ENCODE data around the gene PIK3C2G. TPM values are rescaled to one million over a fixed set of nuclear protein-coding genes. Genes with fewer than 3 reads are reported as not detected.

The PIK3C2G gene, protein sequence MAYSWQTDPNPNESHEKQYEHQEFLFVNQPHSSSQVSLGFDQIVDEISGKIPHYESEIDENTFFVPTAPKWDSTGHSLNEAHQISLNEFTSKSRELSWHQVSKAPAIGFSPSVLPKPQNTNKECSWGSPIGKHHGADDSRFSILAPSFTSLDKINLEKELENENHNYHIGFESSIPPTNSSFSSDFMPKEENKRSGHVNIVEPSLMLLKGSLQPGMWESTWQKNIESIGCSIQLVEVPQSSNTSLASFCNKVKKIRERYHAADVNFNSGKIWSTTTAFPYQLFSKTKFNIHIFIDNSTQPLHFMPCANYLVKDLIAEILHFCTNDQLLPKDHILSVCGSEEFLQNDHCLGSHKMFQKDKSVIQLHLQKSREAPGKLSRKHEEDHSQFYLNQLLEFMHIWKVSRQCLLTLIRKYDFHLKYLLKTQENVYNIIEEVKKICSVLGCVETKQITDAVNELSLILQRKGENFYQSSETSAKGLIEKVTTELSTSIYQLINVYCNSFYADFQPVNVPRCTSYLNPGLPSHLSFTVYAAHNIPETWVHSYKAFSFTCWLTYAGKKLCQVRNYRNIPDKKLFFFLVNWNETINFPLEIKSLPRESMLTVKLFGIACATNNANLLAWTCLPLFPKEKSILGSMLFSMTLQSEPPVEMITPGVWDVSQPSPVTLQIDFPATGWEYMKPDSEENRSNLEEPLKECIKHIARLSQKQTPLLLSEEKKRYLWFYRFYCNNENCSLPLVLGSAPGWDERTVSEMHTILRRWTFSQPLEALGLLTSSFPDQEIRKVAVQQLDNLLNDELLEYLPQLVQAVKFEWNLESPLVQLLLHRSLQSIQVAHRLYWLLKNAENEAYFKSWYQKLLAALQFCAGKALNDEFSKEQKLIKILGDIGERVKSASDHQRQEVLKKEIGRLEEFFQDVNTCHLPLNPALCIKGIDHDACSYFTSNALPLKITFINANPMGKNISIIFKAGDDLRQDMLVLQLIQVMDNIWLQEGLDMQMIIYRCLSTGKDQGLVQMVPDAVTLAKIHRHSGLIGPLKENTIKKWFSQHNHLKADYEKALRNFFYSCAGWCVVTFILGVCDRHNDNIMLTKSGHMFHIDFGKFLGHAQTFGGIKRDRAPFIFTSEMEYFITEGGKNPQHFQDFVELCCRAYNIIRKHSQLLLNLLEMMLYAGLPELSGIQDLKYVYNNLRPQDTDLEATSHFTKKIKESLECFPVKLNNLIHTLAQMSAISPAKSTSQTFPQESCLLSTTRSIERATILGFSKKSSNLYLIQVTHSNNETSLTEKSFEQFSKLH (N-terminal part only)
- 5.8 TPM for total RNA-seq
- polyA plus RNA-seq (ENCODE audit: insufficient read depth, low read depth, low replicate concordance), result 4.4 TPM
- long read RNA-seq, donor 1, result 0 reads
- long read RNA-seq, donor 2, result 0 reads
- long read RNA-seq, donor 3, result 0 reads
- long read RNA-seq, donor 4, result 0 reads
- long read RNA-seq, donor 5, result 0 reads
- long read RNA-seq, donor 6, result 0 reads
- long read RNA-seq, donor 7, partial matches to known transcripts, result 1 of 2 reads
- long read RNA-seq, donor 7, other reads (novel, unspliced or antisense), result 1 of 2 reads
- long read RNA-seq, donor 8, result 0 reads
- long read RNA-seq, donor 9, result 0 reads
- long read RNA-seq, donor 10, result 0 reads

DNA sequence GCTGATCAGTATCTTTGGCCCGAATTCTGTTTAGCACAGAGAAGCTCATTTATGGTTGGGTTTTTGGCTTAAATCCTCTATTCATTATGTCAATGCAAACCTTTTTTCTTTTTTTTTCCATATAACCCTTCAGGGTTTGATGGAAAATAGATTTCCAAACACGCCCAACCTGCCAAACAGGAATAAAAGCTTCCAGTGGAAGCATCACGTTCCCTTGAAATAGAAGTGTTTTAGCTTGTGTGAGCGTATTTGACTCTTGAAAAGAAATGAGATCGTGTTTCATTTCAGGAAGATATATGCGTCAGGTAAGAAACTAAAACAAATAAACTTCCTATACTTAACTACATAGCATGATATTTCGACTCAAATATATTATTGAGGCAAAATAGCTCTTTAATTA is at the start of gene PIK3C2G:
Gene PIK3C2G, plus strand, starts transcription at position 246 of the 400 bp plus-strand sequence. CDS start 20,564 bp downstream, outside the sequence.
- Histone ChIP-seq H3K4me1 (ENCODE audit: control insufficient read depth in 2 of 3, insufficient read depth in 2 of 3, low read depth in 1 of 3, low read length in 3 of 3) (no peaks in the 10 kb centered on the region), H3K36me3 (ENCODE audit: control insufficient read depth in 2 of 3, insufficient read depth in 3 of 3, low read length in 3 of 3) (no peaks in the 10 kb centered on the region), H3K9me3 (ENCODE audit: control insufficient read depth in 2 of 3, insufficient read depth in 1 of 3, low read length in 3 of 3) (no peaks in the 10 kb centered on the region), H3K27me3 (ENCODE audit: control insufficient read depth, insufficient read depth, low read length) (no peaks in the 10 kb centered on the region), H3K27ac (ENCODE audit: low read depth in 2 of 2, low read length in 2 of 2) (peak within 1 kb of the TSS in 1 of 2 donors; percentile 72), H3K4me3 (ENCODE audit: low read length in 3 of 3) (peak within 1 kb of the TSS in 2 of 3 donors; percentile 8 to 47), H3K9ac (ENCODE audit: low read length in 3 of 3) (peak within 1 kb of the TSS in 2 of 3 donors; percentile 6 to 10)
- TF ChIP-seq, protein P1, sequence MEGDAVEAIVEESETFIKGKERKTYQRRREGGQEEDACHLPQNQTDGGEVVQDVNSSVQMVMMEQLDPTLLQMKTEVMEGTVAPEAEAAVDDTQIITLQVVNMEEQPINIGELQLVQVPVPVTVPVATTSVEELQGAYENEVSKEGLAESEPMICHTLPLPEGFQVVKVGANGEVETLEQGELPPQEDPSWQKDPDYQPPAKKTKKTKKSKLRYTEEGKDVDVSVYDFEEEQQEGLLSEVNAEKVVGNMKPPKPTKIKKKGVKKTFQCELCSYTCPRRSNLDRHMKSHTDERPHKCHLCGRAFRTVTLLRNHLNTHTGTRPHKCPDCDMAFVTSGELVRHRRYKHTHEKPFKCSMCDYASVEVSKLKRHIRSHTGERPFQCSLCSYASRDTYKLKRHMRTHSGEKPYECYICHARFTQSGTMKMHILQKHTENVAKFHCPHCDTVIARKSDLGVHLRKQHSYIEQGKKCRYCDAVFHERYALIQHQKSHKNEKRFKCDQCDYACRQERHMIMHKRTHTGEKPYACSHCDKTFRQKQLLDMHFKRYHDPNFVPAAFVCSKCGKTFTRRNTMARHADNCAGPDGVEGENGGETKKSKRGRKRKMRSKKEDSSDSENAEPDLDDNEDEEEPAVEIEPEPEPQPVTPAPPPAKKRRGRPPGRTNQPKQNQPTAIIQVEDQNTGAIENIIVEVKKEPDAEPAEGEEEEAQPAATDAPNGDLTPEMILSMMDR (IDR thresholded peaks at IDR 0.05; ENCODE audit: borderline replicate concordance, extremely low read depth, insufficient read depth), result no peak
- DNase-seq, result peak in 2 of 5 donors; percentile 63
- no peak for FAIRE-seq
- intact Hi-C loops (cut with DNase I), result no loop called here

DNA sequence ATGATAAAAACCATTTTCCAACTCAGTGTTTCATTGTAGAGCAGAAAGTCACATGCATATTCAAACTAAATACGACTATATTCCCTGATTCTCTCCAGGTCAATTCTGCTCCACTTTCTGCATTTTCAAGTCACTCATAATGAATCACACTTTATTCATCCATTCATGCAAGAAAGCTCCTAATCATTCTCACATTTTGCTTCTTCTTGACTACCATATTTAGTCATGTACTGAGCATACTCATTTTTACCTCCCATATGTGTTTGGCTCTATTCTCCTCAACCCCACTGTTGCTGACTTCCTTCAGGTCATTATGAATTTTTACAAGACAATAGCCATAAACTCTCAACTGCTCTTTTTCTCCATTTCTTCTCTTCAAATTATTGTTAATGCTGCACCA is 43.4 kb upstream of the PIK3C2G start:
- Histone ChIP-seq H3K4me1 (ENCODE audit: control insufficient read depth in 2 of 3, insufficient read depth in 2 of 3, low read depth in 1 of 3, low read length in 3 of 3) (no peaks in the 10 kb centered on the region), H3K9me3 (ENCODE audit: control insufficient read depth in 2 of 3, insufficient read depth in 1 of 3, low read length in 3 of 3) (peaks cover 0 to 4% (median 0%) of the 10 kb centered on the region in 3 donors), H3K36me3 (ENCODE audit: control insufficient read depth in 2 of 3, insufficient read depth in 3 of 3, low read length in 3 of 3) (no peaks in the 10 kb centered on the region), H3K4me3 (ENCODE audit: low read length in 3 of 3) (no peak overlapping the region), H3K9ac (ENCODE audit: low read length in 3 of 3) (no peak overlapping the region), H3K27ac (ENCODE audit: low read depth in 2 of 2, low read length in 2 of 2) (no peak overlapping the region), H3K27me3 (ENCODE audit: control insufficient read depth, insufficient read depth, low read length) (no peaks in the 10 kb centered on the region)
- intact Hi-C loops (cut with DNase I), result no loop called here
- FAIRE-seq, result no peak
- no peak for DNase-seq
- TF ChIP-seq, protein P1 (IDR thresholded peaks at IDR 0.05; ENCODE audit: borderline replicate concordance, extremely low read depth, insufficient read depth), result no peak

DNA sequence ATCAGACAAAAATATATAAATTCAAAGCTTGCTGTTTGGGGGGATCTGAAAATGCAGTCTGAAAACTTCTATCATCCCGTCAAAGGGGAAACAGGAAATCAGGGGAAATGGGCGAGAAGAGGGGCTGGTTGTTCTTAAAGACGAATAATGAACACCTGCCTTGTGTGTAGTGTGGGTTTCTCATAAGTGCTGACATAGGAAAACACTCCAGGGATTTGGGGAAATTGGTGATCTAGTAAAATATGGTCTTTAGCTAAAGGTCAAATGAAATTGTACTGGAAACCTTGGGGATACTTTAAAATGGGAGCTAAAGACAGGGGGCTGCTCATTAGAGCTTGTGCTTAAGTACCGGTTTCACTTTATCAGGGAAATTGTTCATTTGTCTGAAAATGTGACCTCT is 39.6 kb upstream of the PIK3C2G start:
- intact Hi-C loops (cut with DNase I), result no loop called here
- Histone ChIP-seq H3K27ac (ENCODE audit: low read depth in 2 of 2, low read length in 2 of 2) (no peak overlapping the region), H3K9me3 (ENCODE audit: control insufficient read depth in 2 of 3, insufficient read depth in 1 of 3, low read length in 3 of 3) (no peaks in the 10 kb centered on the region), H3K4me1 (ENCODE audit: control insufficient read depth in 2 of 3, insufficient read depth in 2 of 3, low read depth in 1 of 3, low read length in 3 of 3) (no peaks in the 10 kb centered on the region), H3K27me3 (ENCODE audit: control insufficient read depth, insufficient read depth, low read length) (no peaks in the 10 kb centered on the region), H3K36me3 (ENCODE audit: control insufficient read depth in 2 of 3, insufficient read depth in 3 of 3, low read length in 3 of 3) (no peaks in the 10 kb centered on the region), H3K4me3 (ENCODE audit: low read length in 3 of 3) (peak overlapping the region in 1 of 3 donors; percentile 18), H3K9ac (ENCODE audit: low read length in 3 of 3) (no peak overlapping the region)
- TF ChIP-seq, protein P1 (IDR thresholded peaks at IDR 0.05; ENCODE audit: borderline replicate concordance, extremely low read depth, insufficient read depth), result no peak
- DNase-seq, result no peak
- no peak for FAIRE-seq

All from kidney (tissue), 22 donors.